ENCODE data around the gene P2RY12.
A peak's percentile ranks its signal among the peaks of the same experiment; 100 is the strongest.

The P2RY12 gene

GRCh38 chr3:151379083-151379734, 5.3 kb downstream of the P2RY12 start:
- no peak overlapping the region for H3K4me3 Mint-ChIP-seq
- no peaks in the 10 kb centered on the region for H3K27me3 Mint-ChIP-seq (ENCODE audit: low read depth)
- no peaks in the 10 kb centered on the region for H3K36me3 Mint-ChIP-seq (ENCODE audit: low read depth)
- H3K9me3 Mint-ChIP-seq, result no peaks in the 10 kb centered on the region
- no peak overlapping the region for H3K27ac Mint-ChIP-seq
- peaks cover 6% of the 10 kb centered on the region for H3K4me1 Mint-ChIP-seq (ENCODE audit: low read depth)

GRCh38 chr3:151377768-151378385, 6.7 kb downstream of the P2RY12 start:
- Mint-ChIP-seq H3K4me1 (ENCODE audit: low read depth) (peaks cover 3% of the 10 kb centered on the region), H3K27ac (peak overlapping the region; percentile 55), H3K27me3 (ENCODE audit: low read depth) (no peaks in the 10 kb centered on the region), H3K9me3 (no peaks in the 10 kb centered on the region), H3K4me3 (no peak overlapping the region), H3K36me3 (ENCODE audit: low read depth) (no peaks in the 10 kb centered on the region)

DNA sequence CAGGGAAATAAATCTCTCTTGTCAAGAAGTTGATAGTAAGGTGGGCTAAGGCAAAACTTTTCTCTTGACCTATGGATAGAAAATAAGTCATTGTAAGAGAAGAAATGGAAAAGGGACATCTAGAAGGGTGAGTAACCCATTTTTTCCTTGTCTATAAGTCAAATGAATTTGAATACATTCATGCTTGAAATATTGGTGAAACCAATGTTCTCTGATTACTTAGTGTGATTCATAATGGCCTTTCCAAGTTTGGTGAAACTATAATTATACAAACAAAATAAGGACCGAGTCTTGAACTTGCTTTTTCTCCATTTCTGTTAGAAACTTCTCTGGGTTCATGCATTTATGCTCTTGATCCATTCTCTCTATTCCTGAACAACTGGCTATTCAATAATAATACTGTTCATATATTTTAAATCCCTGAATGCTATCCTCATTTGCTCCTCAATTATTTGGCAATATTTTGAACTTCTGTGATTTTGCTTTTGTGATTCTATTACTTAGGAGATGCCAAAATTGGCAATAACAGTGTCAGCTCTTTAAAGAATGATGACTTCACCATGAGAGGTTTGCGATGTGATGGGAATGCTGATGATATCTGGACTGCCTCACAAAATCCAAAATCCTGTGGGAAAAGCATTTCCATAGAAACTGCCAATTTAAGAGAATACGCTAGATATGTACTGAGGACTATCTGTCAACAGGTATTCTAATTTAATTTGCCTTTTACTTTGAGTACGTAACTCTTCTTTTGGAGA, 12.3 kb downstream of the P2RY12 start:
- Mint-ChIP-seq H3K4me1 (ENCODE audit: low read depth) (no peaks in the 10 kb centered on the region), H3K4me3 (no peak overlapping the region), H3K27ac (no peak overlapping the region), H3K36me3 (ENCODE audit: low read depth) (no peaks in the 10 kb centered on the region), H3K9me3 (no peaks in the 10 kb centered on the region), H3K27me3 (ENCODE audit: low read depth) (peaks cover 3% of the 10 kb centered on the region)

GRCh38 chr3:151371526-151371925, 13.0 kb downstream of the P2RY12 start:
- peaks cover 3% of the 10 kb centered on the region for H3K27me3 Mint-ChIP-seq (ENCODE audit: low read depth)
- H3K27ac Mint-ChIP-seq, result no peak overlapping the region
- no peaks in the 10 kb centered on the region for H3K9me3 Mint-ChIP-seq
- no peak overlapping the region for H3K4me3 Mint-ChIP-seq
- no peaks in the 10 kb centered on the region for H3K4me1 Mint-ChIP-seq (ENCODE audit: low read depth)
- no peaks in the 10 kb centered on the region for H3K36me3 Mint-ChIP-seq (ENCODE audit: low read depth)

- Mint-ChIP-seq H3K4me1 (ENCODE audit: low read depth) (no peaks in the 10 kb centered on the region), H3K9me3 (no peaks in the 10 kb centered on the region), H3K36me3 (ENCODE audit: low read depth) (no peaks in the 10 kb centered on the region)
Observed at GRCh38 chr3:151367448-151367847, 17.1 kb downstream of the P2RY12 start.

GRCh38 chr3:151366993-151367392, 17.6 kb downstream of the P2RY12 start:
- no peaks in the 10 kb centered on the region for H3K4me1 Mint-ChIP-seq (ENCODE audit: low read depth)
- peaks cover 11% of the 10 kb centered on the region for H3K27me3 Mint-ChIP-seq (ENCODE audit: low read depth)
- H3K36me3 Mint-ChIP-seq (ENCODE audit: low read depth), result no peaks in the 10 kb centered on the region
- no peak overlapping the region for H3K4me3 Mint-ChIP-seq
- H3K9me3 Mint-ChIP-seq, result no peaks in the 10 kb centered on the region
- H3K27ac Mint-ChIP-seq, result no peak overlapping the region

More at GRCh38 chr3:151367448-151367847, 17.1 kb downstream of the P2RY12 start:
- H3K27ac Mint-ChIP-seq, result no peak overlapping the region
- H3K27me3 Mint-ChIP-seq (ENCODE audit: low read depth), result peaks cover 11% of the 10 kb centered on the region
- no peak overlapping the region for H3K4me3 Mint-ChIP-seq

GRCh38 chr3:151362751-151363174, 21.8 kb downstream of the P2RY12 start:
- H3K36me3 Mint-ChIP-seq (ENCODE audit: low read depth), result no peaks in the 10 kb centered on the region
- H3K4me1 Mint-ChIP-seq (ENCODE audit: low read depth), result no peaks in the 10 kb centered on the region
- H3K4me3 Mint-ChIP-seq, result no peak overlapping the region
- H3K27me3 Mint-ChIP-seq (ENCODE audit: low read depth), result peaks cover 11% of the 10 kb centered on the region
- H3K9me3 Mint-ChIP-seq, result no peaks in the 10 kb centered on the region
- no peak overlapping the region for H3K27ac Mint-ChIP-seq

- Mint-ChIP-seq H3K9me3 (no peaks in the 10 kb centered on the region), H3K36me3 (ENCODE audit: low read depth) (no peaks in the 10 kb centered on the region), H3K4me3 (no peak overlapping the region), H3K27ac (no peak overlapping the region), H3K4me1 (ENCODE audit: low read depth) (no peaks in the 10 kb centered on the region), H3K27me3 (ENCODE audit: low read depth) (peaks cover 3% of the 10 kb centered on the region)
Observed at GRCh38 chr3:151357463-151357850, 27.1 kb downstream of the P2RY12 start.

DNA sequence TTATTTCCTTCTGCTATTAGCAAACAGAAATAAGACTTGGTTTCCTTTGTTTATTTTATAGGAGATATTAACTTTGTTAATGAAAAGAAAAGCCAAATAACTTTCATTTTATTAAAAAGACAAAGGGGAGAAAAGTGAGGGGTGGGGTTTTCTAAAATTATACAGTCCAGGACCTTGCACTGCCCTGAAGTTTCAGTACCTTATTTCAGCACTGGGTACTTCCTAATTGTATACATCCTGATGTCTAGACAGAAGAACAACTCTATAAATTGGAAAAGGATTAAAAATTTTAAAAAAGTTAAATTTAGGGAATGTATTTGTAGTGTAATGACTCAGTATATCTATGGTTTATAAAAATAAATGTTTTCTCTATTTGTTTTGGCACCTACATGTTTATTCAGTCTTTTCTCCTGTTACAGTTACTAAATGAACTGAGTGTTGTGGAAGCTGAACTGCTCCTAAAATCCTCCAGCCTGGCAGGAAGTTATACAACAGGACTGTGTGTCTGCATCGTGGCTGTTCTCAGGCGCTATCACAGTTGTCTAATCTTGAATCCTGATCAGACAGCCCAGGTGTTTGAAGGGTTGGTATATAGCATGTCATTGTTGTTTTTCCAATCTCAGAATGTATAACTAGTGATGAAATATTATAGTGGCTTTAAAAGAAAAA, 27.6 kb downstream of the P2RY12 start:
- no peak overlapping the region for H3K27ac Mint-ChIP-seq
- no peak overlapping the region for H3K4me3 Mint-ChIP-seq
- peaks cover 2% of the 10 kb centered on the region for H3K4me1 Mint-ChIP-seq (ENCODE audit: low read depth)
- peaks cover 6% of the 10 kb centered on the region for H3K27me3 Mint-ChIP-seq (ENCODE audit: low read depth)
- H3K9me3 Mint-ChIP-seq, result no peaks in the 10 kb centered on the region
- H3K36me3 Mint-ChIP-seq (ENCODE audit: low read depth), result no peaks in the 10 kb centered on the region

- Mint-ChIP-seq H3K27ac (peak overlapping the region; percentile 60), H3K36me3 (ENCODE audit: low read depth) (peaks cover 2% of the 10 kb centered on the region), H3K4me3 (peak overlapping the region; percentile 66), H3K27me3 (ENCODE audit: low read depth) (peaks cover 27% of the 10 kb centered on the region), H3K4me1 (ENCODE audit: low read depth) (peaks cover 17% of the 10 kb centered on the region), H3K9me3 (no peaks in the 10 kb centered on the region)
Observed at GRCh38 chr3:151351648-151352047, 32.9 kb downstream of the P2RY12 start.

- H3K4me3 Mint-ChIP-seq, result peak overlapping the region; percentile 66
- H3K9me3 Mint-ChIP-seq, result no peaks in the 10 kb centered on the region
- H3K4me1 Mint-ChIP-seq (ENCODE audit: low read depth), result peaks cover 21% of the 10 kb centered on the region
- H3K27me3 Mint-ChIP-seq (ENCODE audit: low read depth), result peaks cover 30% of the 10 kb centered on the region
- H3K36me3 Mint-ChIP-seq (ENCODE audit: low read depth), result peaks cover 2% of the 10 kb centered on the region
- H3K27ac Mint-ChIP-seq, result peak overlapping the region; percentile 60
Observed at GRCh38 chr3:151351219-151351618, 33.3 kb downstream of the P2RY12 start.

DNA sequence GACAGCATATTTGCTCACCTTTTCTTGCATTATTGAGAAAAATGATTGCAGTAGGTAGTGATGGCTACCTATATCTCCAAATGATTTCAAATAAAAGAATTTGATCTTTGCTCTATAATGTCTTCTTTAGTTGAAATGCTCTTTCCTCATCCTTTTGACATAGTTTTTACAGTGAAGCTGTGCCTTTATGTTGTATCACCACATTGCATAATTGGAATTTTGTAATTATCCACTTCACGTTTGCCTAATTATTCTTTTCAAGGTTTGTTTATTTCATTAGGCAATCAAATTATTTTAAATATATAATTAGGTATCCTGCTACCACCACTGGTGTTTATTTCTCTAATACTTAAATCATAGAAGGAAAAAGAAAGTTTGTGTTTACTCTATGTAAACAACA, 33.9 kb downstream of the P2RY12 start:
- Mint-ChIP-seq H3K27me3 (ENCODE audit: low read depth) (peaks cover 34% of the 10 kb centered on the region), H3K9me3 (no peaks in the 10 kb centered on the region), H3K36me3 (ENCODE audit: low read depth) (peaks cover 2% of the 10 kb centered on the region), H3K27ac (no peak overlapping the region), H3K4me1 (ENCODE audit: low read depth) (peaks cover 25% of the 10 kb centered on the region), H3K4me3 (no peak overlapping the region)

DNA sequence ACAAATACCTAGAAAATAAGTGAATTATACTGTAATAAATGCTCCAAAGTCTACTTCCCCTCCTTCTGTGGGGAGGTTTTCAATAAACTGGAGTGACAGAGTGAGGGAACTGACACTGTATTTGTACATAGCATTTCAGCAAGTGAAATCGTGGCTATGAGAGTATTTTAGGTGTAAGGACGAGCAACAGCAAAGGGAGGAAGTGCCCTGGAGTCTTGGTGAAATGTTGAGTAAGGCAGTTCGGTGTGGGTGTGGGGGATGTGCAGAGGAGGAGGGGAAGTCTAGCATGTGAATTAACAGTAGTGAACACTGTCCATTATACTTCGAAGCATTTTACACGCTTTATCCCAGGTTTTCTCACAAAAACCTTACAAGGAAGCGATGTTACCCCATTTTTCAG, 37.1 kb downstream of the P2RY12 start:
- H3K36me3 Mint-ChIP-seq (ENCODE audit: low read depth), result peaks cover 2% of the 10 kb centered on the region
- H3K27ac Mint-ChIP-seq, result no peak overlapping the region
- H3K27me3 Mint-ChIP-seq (ENCODE audit: low read depth), result peaks cover 54% of the 10 kb centered on the region
- peaks cover 25% of the 10 kb centered on the region for H3K4me1 Mint-ChIP-seq (ENCODE audit: low read depth)
- no peak overlapping the region for H3K4me3 Mint-ChIP-seq
- no peaks in the 10 kb centered on the region for H3K9me3 Mint-ChIP-seq

GRCh38 chr3:151346292-151346691, 38.3 kb downstream of the P2RY12 start:
- H3K4me3 Mint-ChIP-seq, result no peak overlapping the region
- H3K27me3 Mint-ChIP-seq (ENCODE audit: low read depth), result peaks cover 55% of the 10 kb centered on the region
- H3K36me3 Mint-ChIP-seq (ENCODE audit: low read depth), result peaks cover 2% of the 10 kb centered on the region
- no peak overlapping the region for H3K27ac Mint-ChIP-seq
- H3K4me1 Mint-ChIP-seq (ENCODE audit: low read depth), result peaks cover 16% of the 10 kb centered on the region
- no peaks in the 10 kb centered on the region for H3K9me3 Mint-ChIP-seq
